ENCODE measurements around the gene DPF1.
"Not testable (repeated sequence)": the region's sequence is repeated elsewhere in the genome, so short reads cannot be mapped to it uniquely, and the experiment has no call there.

The DPF1 gene

DNA sequence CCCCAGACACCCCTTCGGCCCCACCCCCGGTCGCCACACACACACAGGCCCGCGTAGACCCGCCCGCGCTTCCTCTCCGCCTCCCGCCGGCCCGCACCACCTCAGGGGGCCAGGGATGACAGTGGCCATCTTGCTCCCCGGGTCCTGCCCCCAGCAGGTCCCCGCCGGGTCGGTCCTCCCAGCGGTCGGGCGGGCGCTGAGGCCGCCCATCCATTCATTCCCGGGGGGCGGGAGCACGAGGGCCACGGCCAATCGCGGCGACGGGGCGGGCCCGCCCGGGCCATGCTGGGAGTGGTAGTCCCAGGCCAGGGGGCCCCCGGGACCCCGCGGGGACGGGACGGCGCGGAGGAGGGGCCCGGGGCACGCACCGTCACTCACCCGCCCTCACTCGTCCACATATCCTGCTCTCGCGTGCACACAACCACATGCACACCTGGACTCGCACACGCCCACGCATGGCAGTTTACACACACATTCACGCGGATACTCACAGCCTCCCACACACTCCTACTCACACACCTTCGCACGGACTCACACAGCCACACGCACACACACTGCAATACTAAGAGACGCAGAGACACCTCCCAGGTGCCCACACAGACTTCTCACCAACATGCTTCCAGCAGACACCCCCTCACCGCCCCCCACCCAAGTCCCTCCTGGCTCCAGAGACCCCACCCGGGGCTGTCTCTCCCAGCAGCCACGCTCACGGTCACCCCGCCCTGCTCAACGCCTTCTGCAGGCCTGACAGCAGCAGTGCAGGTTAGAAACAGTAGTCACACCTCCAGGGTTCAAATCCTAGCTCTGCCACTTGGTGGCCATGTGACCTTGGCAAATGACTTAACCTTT, at the start of gene DPF1:
Gene DPF1 (minus strand): TSS at position 209 of the 849 bp plus-strand sequence. CDS start 80 bp downstream, at position 129.
- DNase-seq (ENCODE audit: low read depth in 2 of 2): no peak

DNA sequence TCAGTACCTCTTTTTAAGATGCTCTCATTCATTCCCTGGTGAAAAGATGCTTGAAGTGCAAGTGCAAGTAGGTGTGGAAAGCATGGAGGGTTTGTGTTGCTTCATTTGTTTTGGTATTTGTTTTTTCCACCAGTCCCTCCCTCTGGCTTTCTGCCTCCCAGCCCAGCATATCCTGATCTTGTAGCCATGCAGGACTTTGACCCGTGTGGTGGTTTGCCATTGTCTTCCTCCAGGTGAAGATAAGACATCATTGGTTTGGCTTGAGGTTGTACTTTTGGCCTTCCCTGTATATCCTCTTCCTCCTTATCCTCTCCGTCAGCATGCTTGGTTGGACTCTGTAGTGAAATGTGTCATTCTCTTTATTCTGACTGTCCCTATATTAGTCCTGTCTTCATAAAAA, 49.5 kb upstream of the DPF1 start:
- no peak for DNase-seq (ENCODE audit: low read depth in 2 of 2)

DNA sequence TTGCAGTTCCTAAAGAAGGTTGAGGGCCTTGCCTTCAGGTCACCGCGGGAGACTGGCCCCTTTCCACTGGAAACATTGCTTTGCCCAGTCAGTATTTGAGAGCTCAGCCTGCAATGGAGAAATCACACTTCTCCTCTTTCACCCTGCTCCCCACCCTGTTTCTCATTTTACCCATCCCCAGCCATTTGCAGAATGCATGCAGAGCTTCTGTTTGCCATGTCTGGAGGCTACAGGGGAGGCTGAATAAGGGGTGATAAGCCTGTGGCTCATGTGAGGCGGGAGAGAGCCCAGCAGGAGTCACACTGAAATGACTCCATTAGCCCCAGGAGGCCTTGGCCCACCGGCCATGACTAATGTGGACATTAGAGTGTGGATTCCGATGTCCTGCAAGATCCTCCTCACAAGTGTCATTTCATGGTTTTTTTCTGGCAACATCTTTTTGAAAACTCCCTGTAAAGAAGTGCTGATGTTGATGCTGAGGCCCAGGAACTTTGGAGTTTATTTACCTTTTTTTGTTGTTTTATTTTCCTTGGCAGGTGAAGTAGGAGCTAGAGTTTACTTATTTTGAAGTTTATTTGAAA, 46.7 kb upstream of the DPF1 start:
- DNase-seq (ENCODE audit: low read depth in 2 of 2): no peak

DNA sequence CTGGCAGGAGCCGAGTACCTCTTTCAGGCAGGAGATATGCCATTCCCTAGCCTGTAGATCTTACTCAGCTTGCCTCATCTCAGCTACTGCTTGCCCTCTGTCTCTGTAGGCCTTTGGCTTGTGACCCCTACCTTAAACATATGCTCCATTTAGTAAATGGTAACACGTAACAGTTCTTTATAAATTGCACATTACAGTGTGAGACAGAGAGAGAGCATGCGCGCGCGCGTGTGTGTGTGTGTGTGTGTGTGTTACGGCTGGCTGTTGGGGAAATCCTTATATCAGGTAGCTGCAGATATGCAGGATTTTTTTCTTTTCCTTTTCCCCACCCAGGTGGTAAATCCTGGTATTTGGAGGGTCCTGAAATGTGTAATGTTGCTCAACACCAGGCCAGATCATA, 44.5 kb upstream of the DPF1 start:
- no peak for DNase-seq (ENCODE audit: low read depth in 2 of 2)

DNA sequence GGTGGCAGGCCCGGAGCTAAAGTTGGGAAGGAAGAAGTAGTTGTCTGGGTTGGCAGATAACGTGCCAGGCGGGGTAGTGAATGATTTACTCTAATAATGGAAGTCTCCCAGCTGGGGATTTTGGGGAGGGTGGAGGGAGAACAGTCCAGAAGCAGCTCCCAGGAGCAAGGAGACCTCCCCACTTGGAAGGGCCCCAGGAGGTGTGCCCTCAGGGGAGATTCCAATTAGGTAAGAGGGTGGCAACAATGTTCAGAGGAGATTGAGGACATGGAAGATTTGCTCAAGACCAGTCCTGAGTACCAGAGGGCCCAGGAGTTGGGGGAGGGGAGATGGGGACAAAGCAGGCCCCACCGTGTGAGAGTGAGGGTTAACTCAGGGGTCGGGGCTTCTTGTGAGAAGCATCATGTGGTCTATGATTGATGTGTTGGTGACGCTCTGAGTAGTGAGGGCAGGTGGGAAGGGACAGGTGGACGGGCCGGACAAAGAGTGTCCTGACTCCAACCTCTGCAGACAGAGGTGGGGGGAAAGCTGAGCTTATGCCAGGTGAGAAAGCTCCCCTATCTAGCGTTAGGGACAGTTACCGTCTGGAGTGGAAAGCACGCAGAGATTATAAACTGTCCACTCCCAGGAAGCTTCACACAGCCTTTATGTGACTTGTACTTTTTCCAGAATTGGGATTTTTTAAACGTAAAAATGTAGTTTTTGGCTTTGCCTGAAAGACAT, 43.9 kb upstream of the DPF1 start:
- DNase-seq (ENCODE audit: low read depth in 2 of 2): no peak

DNA sequence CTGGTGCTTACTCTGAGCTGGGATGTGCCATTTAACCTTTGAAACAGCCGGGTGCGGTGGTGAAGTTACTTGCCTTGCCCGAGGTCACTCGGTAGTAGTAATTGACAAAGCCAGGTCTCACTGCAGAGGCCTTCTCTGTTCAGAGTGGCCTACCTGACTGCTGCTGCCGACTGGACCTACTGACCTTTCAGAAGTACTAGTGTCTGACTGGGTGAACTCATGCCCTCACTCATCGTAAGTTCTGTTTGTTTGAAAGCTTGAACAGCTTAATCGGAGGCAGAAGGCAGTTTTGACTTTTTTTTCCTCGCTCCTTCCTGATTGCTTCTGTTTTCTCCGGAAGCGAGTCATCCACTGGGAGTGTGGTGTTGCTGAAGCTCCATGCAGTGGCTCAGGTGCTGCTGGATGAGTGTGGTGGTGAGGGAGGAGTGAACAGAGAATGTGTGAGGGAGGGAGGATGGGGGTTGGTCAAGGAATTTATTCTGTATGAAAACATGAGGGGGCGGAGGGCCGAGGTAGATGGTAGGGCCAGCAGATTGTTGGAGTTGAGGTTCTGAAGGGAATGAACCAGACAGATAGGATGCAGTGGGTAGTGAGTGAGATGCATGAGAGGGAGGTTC, 43.1 kb upstream of the DPF1 start:
- DNase-seq (ENCODE audit: low read depth in 2 of 2): no peak

DNA sequence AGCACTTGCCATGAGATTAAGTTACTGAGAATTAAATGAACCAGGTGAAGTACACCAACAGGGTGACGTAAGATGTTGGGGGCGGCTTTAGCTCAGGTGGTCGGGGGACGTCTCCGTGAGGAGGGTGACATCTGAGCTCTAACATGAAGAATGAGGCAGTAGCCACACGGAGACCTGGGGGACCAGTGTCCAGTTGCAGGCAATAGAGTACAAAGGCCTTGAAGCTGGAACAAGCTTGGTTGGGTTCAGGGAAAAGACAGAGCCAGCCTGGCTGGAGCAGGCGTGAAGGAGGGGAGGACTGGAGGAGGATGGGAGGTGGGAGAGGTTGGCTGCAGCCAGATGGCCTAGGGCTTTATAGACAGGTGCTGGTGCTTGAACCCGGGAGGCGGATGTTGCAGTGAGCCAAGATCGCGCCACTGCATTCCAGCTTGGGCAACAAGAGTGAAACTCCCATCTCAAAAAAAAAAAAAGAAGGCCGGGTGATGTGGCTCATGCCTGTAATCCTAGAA, 42.0 kb upstream of the DPF1 start:
- no peak for DNase-seq (ENCODE audit: low read depth in 2 of 2)

DNA sequence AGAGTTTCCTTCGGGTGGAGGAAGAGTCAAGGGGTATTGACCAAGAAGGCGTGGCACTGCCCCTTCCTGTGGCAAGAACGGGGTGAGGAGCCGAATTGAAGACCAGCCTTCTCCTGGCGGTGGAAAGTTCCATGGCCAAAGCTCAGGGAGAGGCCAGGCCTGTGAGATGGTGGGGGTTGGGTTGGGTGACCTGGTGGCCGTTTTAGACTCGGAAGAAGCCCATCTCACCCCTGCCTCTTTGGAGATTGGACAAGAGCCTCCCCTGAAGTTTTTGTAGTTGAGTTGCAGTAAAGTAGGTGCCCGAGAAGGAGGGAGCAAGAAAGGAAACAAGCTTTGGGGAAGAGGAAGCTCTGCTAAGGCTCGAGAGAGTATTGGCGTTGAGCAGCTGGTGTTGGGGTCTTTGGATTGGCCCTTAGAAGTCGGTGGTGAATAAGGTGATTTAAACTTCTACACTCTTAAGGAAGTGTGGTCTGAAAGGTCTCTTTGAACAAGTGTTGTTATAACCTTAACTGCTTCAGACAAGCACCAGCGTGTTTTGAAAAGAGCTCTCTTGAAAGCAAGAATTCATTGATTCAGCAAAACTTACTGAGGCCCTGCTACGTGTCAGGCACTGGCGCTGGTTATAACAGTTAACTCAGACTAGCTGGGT, 41.3 kb upstream of the DPF1 start:
- no peak for DNase-seq (ENCODE audit: low read depth in 2 of 2)

DNA sequence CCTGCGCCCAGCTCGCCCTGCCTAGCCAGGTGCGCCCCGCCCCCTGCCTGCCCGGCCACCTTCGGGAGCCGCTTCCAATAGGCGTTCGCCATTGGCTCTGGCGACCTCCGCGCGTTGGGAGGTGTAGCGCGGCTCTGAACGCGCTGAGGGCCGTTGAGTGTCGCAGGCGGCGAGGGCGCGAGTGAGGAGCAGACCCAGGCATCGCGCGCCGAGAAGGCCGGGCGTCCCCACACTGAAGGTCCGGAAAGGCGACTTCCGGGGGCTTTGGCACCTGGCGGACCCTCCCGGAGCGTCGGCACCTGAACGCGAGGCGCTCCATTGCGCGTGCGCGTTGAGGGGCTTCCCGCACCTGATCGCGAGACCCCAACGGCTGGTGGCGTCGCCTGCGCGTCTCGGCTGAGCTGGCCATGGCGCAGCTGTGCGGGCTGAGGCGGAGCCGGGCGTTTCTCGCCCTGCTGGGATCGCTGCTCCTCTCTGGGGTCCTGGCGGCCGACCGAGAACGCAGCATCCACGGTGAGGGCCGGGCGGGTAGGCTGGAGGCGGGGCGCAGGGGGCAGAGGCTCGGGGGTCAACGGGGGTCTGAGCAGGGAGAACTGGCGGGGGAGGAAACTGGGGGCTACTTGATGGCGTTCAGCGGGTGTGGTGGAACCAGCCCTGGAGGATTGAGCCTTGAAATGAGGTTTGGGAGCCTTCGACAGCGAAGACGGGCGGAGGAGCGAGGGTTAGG, 40.6 kb upstream of the DPF1 start, which contains the start of gene SPINT2:
Gene SPINT2 (plus strand): TSS at position 88 of the 727 bp plus-strand sequence. CDS start 320 bp downstream, at position 408.
- peak in 1 of 2 donors; percentile 13 for DNase-seq (ENCODE audit: low read depth in 2 of 2)

DNA sequence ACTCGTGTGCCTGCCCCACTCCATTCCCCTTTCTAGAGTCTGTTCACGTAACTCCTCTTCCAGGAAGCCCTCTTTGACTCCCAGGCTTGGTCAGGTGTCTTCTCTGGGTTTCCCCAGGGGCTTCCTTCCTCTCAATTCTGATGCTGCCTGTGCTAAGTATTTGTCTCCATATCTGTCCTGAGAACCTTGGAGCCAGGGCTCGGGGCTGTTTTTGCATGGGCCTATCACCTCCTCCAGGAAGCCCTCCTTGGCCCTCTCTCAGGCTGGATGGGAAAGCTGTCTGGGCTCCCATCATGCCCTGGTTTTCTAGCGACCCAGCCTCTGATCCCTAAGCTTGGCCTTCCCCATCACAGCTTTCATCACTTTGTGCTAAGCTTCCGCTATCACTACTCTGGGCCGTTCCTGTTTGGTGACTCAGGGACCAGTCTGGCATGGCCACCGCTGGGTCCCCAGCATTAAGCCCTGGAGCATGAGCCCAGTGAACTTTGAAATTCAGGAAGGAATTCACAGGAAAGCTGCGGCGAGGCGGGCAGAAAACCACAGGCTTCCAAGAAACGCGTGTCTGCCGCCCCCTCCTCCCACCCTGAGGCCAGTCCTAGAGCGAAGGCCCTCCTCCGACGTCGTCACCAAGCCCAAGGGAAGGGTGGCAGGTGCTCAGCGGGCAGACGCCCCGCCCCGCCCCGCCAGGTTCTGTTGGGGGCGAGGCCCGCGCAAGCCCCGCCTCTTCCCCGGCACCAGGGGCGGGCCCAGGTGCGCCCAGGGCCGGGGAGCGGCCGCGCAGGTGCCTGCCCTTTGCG, 39.9 kb upstream of the DPF1 start:
- peak; percentile 24 to 38 for DNase-seq (ENCODE audit: low read depth in 2 of 2)

DNA sequence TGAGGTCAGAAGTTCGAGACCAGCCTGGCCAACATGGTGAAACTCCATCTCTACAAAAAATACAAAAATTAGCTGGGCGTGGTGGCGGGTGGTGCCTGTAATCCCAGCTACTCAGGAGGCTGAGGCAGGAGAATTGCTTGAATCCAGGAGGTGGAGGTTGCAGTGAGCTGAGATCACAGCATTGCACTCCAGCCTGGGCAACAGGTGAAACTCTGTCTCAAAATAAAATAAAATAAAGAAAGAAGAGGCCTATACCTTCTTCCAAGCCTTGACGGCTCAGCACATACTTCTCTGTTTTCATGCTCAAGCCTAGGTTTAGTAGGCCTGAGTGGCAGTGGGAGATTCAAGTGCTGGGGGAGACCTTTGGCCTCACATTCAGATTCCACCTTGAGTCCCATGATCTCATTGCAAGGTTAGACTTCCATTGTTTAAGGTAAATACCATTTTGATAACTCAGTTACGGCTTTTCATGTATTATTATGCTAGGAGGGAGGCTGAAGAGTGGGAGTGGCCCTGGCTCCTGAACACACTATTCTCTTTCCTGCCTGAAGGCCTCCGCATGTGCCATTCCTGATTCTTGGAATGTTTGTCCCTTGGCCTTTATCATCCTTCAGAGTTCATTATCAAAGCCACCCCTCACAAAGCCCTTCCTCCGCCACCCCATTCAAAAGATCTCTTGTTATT, 38.7 kb upstream of the DPF1 start:
- DNase-seq (ENCODE audit: low read depth in 2 of 2): no peak

DNA sequence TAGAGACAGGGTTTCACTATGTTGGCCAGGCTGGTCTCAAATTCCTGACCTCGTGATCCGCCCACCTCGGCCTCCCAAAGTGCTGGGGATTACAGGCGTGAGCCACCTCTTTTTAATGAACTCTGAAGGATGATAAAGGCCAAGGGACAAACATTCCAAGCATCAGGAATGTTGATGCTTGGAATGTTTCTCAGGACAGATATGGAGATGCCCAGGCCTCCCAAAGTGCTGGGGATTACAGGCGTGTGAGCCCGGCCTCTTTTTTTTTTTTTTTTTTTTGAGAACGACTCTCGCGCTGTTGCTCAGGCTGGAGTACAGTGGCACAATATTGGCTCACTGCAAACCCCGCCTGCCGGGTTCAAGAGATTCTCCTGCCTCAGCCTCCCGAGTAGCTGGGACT, 37.9 kb upstream of the DPF1 start:
- DNase-seq (ENCODE audit: low read depth in 2 of 2): not testable (repeated sequence)

DNA sequence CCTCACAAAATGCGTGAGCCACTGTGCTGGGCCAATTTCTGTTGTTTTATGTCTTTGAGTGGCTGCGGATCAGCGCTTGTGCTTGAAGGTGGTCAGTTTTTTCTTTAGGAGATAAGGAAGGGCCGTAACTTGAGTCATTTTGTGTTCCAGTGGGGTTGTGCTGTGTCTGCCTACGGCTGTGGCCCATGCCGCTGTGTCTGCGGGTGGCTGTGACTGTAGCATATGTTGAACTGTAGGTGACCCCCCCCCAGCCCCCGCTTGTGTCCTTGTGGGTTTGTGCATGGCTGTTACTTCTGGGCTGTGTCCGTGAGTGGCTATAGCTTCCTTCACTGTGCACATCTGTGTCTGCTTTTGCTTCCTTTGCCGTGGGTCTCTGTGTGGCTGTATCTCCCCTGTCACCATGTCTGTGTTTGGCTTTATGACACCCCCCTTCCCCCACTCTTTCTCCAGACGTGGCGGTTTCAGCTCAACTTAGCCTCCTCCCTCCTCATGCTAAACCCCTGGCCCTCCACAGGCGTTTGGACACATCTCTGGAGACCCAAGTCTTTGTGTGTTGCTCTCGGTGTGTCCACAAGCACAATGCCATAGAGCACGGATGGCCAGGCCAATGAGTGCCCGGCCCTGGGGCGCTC, 31.5 kb upstream of the DPF1 start:
- no peak for DNase-seq (ENCODE audit: low read depth in 2 of 2)

DNA sequence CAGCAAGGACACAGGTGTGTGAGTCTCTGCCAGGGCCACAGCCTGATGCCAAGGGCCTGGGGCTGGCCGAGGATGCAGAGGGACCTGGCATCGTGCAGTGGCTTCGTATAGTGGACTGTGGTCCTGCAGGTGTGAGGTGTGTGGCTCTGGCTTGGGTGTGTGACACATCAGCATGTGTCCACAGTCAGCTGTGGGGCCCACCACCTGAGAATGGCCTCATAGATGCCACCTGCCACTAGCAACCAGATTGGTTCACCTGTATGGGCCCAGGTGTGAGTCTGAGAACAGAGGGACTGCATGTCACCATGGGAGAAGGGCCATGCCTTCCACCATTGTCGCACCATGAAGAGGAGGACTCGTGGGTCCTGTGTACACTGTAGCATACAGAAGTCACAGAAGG, 29.8 kb upstream of the DPF1 start:
- DNase-seq (ENCODE audit: low read depth in 2 of 2): no peak

DNA sequence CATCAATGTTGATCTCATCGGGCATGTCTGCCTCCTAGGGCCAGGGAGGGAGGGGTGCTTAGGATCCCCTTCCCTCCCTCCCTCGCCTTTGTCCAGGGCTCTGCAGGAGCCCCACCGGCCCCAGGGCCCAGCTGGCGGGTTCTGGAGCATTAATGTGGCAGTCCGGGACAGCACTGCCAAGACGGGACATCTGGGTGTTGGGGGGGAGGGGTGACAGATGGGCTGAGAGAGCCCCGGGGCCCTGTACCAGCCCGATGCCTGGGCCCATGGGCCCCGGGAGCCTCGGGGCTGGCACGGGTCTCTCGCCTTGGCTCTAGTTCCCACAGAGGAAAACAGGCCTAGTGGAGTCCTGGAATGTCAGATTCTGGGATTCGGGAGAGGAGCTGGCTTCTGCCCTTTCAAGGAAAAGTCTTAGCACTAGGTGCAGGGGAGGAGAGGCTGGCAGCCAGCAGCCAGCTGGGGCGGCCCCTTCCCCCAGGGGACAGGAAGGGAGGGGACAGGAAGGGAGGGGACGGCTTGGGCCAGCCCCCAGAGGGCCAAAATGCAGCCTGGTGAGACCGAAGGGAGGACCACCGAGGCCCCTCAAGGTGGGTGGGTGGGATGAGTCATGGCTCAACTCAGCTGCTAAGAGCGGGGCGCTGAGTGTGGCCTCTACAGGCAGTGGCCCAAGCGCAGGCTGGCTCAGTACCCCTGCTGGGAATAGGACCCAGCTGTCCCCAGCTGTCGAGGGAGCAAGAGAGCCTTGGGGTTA, 29.1 kb upstream of the DPF1 start:
- DNase-seq (ENCODE audit: low read depth in 2 of 2): no peak

DNA sequence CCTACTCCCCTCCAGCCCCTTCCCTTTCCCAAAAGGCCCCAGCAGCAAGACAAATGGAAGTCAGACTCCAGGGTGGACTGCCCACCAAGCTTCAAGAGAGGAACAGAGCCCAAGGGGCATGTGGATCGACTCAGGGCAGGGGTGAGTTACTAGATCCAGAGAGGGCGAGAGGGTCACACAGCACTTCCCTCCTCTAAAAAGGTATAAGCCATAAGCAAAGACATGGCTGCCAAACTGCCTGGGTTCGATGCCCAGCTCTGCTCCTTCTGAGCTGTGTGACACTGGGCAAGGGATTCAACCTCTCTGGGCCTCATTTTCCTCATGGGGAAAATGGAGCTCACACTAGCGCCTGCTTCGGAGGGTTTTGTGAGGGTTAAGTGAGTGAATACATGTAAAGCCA, 28.4 kb upstream of the DPF1 start:
- DNase-seq (ENCODE audit: low read depth in 2 of 2): no peak

DNA sequence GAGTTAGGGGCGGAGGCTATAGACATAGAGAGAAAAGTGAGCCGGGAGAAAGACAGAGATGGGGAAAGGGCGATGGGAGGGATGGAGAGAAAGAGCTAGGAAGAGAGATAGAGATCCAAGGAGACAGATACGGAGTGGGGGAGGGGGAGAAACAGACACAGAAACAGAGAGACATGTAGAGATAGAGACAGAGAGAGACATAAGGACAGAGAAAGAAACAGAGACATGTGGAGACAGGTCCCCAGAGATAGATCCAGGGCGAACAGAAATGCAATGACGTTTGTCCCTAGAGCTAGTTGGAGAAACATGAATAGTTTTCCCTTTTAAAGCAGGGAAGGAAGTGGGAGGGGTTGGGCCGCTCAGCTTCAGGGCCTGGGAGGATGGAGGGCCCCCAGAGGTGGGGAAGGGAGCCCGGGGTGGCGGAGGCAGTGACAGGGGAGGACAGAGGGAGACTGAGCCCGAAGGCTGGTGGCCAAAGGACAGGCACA, 27.6 kb upstream of the DPF1 start:
- DNase-seq (ENCODE audit: low read depth in 2 of 2): no peak

All from stimulated activated CD8-positive, alpha-beta memory T cell treated with anti-CD3 and anti-CD28 coated beads, Interleukin-7, amount 100 ng/mL, for 1 hour (primary cell).